PC-3 (cell line): ENCODE data around the gene LRRC56. TPM values are rescaled to one million over a fixed set of nuclear protein-coding genes. Genes with fewer than 3 reads are reported as not detected.

Source experiments
- ATAC-seq: fragments of 200-7000 bp; cut with Tn5 transposase; 2 replicates; pipeline ENCODE4 v1.9.1; 2020; ENCODE audit warnings: mild to moderate bottlenecking, moderate library complexity
- BruUV-seq: library from RNA; stranded (reverse); fragments of 400-500 nt; replicated peaks from 2 replicates; lab custom pipeline; 2021; lab: Mats Ljungman, UMichigan
- CTCF ChIA-PET: fragments of 300-600 bp; sonication (Branson Sonifier 250); formaldehyde crosslinking; loops from one replicate; lab custom pipeline; 2022; ENCODE audit warnings: antibody characterized with exemption; lab: Charles Lee
- POLR2A ChIA-PET: fragments of 300-600 bp; sonication (Branson Sonifier 250); formaldehyde crosslinking; loops from one replicate; lab custom pipeline; 2022; ENCODE audit warnings: antibody characterized with exemption; ENCODE audit not compliant: unreplicated experiment; lab: Charles Lee
- DNase-seq: peaks from one replicate; pipeline ENCODE4 v3.0.0-alpha.2; 2015
- H2AFZ ChIP-seq: fragments of 300-600 bp; sonication (generic); 2 replicates; pipeline ENCODE4 v1.6.0; 2016; ENCODE audit warnings: antibody characterized with exemption, low read length
- H3F3A ChIP-seq: fragments of 300-600 bp; sonication (generic); one replicate; pipeline ENCODE4 v1.6.0; 2017; ENCODE audit warnings: antibody characterized with exemption, low read length, control low read depth, mild to moderate bottlenecking; ENCODE audit not compliant: unreplicated experiment
- H3K27ac ChIP-seq: fragments of 300-600 bp; sonication (generic); 2 replicates; pipeline ENCODE4 v1.5.1; 2016; ENCODE audit warnings: mild to moderate bottlenecking, low read length
- H3K27me3 ChIP-seq: fragments of 300-600 bp; sonication (generic); 2 replicates; pipeline ENCODE4 v1.6.1; 2016; ENCODE audit warnings: low read length, mixed read lengths
- H3K36me3 ChIP-seq: fragments of 300-600 bp; sonication (generic); 2 replicates; pipeline ENCODE4 v1.6.1; 2016; ENCODE audit warnings: low read depth, mixed run types, low read length, mixed read lengths
- H3K4me1 ChIP-seq: fragments of 300-600 bp; sonication (generic); 2 replicates; pipeline ENCODE4 v1.5.1; 2016; ENCODE audit warnings: low read length; ENCODE audit not compliant: insufficient read depth
- H3K4me2 ChIP-seq: fragments of 300-600 bp; sonication (generic); 2 replicates; pipeline ENCODE4 v1.6.0; 2016; ENCODE audit warnings: low read length
- H3K4me3 ChIP-seq: fragments of 300-600 bp; sonication (generic); 2 replicates; pipeline ENCODE4 v1.5.1; 2016; ENCODE audit warnings: mild to moderate bottlenecking, low read length, mixed read lengths
- H3K79me2 ChIP-seq: fragments of 300-600 bp; sonication (generic); 2 replicates; pipeline ENCODE4 v1.6.1; 2017; ENCODE audit warnings: low read length, mixed read lengths
- H3K9ac ChIP-seq: fragments of 300-600 bp; sonication (generic); 2 replicates; pipeline ENCODE4 v1.6.0; 2016; ENCODE audit warnings: mild to moderate bottlenecking, low read length
- H3K9me2 ChIP-seq: fragments of 300-600 bp; sonication (generic); replicated peaks from 2 replicates; pipeline ENCODE4 v1.6.1; 2016; ENCODE audit warnings: mixed run types, low read length, mixed read lengths
- H3K9me3 ChIP-seq: fragments of 300-600 bp; sonication (generic); 2 replicates; pipeline ENCODE4 v1.6.1; 2016; ENCODE audit warnings: low read length, mixed read lengths
- H4K20me1 ChIP-seq: fragments of 300-600 bp; sonication (generic); 2 replicates; pipeline ENCODE4 v1.6.1; 2016; ENCODE audit warnings: low read length, mixed read lengths
- EZH2 ChIP-seq: fragments of 300-600 bp; sonication (generic); IDR thresholded peaks from one replicate; pipeline ENCODE4 v1.6.1; 2017; ENCODE audit warnings: antibody characterized with exemption, mild to moderate bottlenecking, low read length; ENCODE audit not compliant: unreplicated experiment
- EZH2phosphoT487 ChIP-seq: fragments of 300-600 bp; sonication (generic); IDR thresholded peaks from 2 replicates; pipeline ENCODE4 v1.6.1; 2018; ENCODE audit warnings: mild to moderate bottlenecking, antibody characterized with exemption, low read length, borderline replicate concordance
- intact Hi-C: fragments of 100-400 bp; cut with micrococcal nuclease; formaldehyde crosslinking; loops from 2 replicates; pipeline ENCODE4 v1.9.0; 2023
- total RNA-seq: library from RNA; depleted of rRNA; stranded (reverse); fragments of >200 nt; gene quantifications from 2 replicates; pipeline ENCODE4 v1.2.3, GENCODE V29; 2014
- TF ChIP-seq, protein P1 (sequence below): fragments of 300-600 bp; sonication (generic); conservative IDR thresholded peaks from 2 replicates; pipeline ENCODE4 v1.5.1; 2017; ENCODE audit warnings: antibody characterized with exemption, low read depth, mild to moderate bottlenecking, low read length

LRRC56 gene
- total RNA-seq, 1 experiment from 2014 or later, result 1.5 TPM

DNA sequence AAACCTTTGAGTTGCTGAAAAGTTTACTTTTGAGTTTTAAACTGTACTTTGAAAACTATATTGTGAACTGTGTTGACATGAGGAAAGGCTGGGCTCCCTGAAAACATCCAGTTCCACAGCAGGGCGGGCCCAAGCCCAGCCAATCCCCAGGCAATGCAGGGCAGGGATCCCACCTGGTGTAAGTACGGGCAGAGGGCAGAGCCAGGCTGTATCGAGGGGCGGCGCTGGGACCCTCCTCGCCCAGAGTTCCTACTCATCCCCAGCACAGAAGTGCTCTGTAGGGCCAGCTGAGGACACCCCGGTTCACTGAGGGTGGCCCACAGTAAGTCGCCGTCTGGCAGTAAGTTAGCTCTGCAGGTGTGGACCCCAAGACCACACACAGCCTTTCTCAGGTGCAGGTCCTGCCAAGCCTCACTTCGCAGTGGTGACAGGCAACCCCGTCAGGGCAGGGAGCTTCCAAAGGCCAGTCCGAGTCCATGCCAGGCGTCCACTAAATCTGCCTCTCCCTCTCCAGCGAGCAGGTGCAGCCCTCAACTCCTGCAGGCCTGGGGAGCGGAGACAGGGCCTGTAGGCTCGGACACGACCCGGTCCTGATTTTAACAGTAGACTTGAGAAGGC is 29.8 kb downstream of the LRRC56 start:
- Histone ChIP-seq H3K27ac (no peak overlapping the region), H3K4me1 (peaks cover 26% of the 10 kb centered on the region), H3K9me2 (no peaks in the 10 kb centered on the region), H2AFZ (no peak overlapping the region), H3K36me3 (no peaks in the 10 kb centered on the region), H3K9ac (peak overlapping the region; percentile 65; the same call in 1 of the 2 replicates), H3K27me3 (no peaks in the 10 kb centered on the region), H3K4me2 (peak overlapping the region; percentile 88), H4K20me1 (0 out of 2 replicates have a peak, but pooled peaks cover 5% of the 10 kb centered on the region), H3F3A (no peaks in the 10 kb centered on the region), H3K4me3 (peak overlapping the region; percentile 80), H3K79me2 (peaks cover 41% of the 10 kb centered on the region), H3K9me3 (no peaks in the 10 kb centered on the region)
- no TSS peak for BruUV-seq
- ChIA-PET CTCF (no interaction called here), POLR2A (interaction anchor here (0.5 kb wide), 1 partner anchor 271 kb away, joined by 4 read pairs; no protein-coding TSS in a partner anchor)
- TF ChIP-seq EZH2 (no peak), EZH2phosphoT487 (no peak)
- TF ChIP-seq, protein P1, sequence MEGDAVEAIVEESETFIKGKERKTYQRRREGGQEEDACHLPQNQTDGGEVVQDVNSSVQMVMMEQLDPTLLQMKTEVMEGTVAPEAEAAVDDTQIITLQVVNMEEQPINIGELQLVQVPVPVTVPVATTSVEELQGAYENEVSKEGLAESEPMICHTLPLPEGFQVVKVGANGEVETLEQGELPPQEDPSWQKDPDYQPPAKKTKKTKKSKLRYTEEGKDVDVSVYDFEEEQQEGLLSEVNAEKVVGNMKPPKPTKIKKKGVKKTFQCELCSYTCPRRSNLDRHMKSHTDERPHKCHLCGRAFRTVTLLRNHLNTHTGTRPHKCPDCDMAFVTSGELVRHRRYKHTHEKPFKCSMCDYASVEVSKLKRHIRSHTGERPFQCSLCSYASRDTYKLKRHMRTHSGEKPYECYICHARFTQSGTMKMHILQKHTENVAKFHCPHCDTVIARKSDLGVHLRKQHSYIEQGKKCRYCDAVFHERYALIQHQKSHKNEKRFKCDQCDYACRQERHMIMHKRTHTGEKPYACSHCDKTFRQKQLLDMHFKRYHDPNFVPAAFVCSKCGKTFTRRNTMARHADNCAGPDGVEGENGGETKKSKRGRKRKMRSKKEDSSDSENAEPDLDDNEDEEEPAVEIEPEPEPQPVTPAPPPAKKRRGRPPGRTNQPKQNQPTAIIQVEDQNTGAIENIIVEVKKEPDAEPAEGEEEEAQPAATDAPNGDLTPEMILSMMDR, result no peak
- intact Hi-C loops, result loop anchor here (10.0 kb wide), 1 partner anchor 48 kb away; the partner anchor contains the start of gene IRF7
- ATAC-seq, result no peak
- DNase-seq, result no peak

DNA sequence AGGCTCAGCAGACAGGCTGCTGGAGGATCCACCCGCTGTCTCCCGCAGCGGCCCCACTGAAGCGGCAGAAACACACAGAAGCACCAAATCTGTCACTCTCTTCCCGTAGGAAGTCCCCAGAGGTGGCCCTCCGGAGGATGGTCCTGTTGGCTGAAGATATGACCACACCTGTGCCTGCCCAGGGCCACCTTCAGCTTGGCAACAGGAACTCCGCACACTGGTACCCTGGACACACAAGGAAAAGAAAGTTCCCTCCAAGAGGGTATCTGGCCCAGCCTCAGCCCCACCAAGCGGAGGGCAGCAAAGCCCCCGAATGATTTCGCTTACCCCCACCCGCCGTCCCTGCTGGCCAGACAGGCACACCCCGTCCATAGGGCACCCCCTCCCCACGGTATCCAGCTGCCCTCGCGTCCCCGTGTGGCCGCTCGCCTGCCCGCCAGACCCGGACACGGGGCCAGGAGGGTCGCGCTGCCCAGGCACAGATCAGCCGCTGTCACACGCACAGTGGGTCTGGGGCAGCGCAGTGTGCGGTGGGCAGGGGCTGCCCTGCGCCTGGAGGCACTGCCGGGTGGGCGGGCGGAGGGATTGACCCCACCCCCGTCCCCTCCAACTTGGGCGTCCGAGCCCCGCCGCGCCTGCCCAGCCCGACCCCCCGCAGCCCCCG is 30.4 kb downstream of the LRRC56 start:
- peak overlapping the region; percentile 80 for H3K4me3 ChIP-seq
- H3K36me3 ChIP-seq, result no peaks in the 10 kb centered on the region
- peaks cover 35% of the 10 kb centered on the region for H3K79me2 ChIP-seq
- H3F3A ChIP-seq, result no peaks in the 10 kb centered on the region
- no peaks in the 10 kb centered on the region for H3K9me3 ChIP-seq
- ATAC-seq (peak; percentile 19), DNase-seq (no peak)
- H2AFZ ChIP-seq, result peak overlapping the region; percentile 11; the same call in 1 of the 2 replicates
- H3K27me3 ChIP-seq, result no peaks in the 10 kb centered on the region
- peaks cover 24% of the 10 kb centered on the region; the same call in 1 of the 2 replicates for H3K4me1 ChIP-seq
- H3K9ac ChIP-seq, result peak overlapping the region; percentile 65
- POLR2A ChIA-PET, result interaction anchor here (0.5 kb wide), 1 partner anchor 13 kb away, joined by 5 read pairs; no protein-coding TSS in a partner anchor
- CTCF ChIA-PET, result no interaction called here
- H3K27ac ChIP-seq, result no peak overlapping the region
- intact Hi-C loops, result loop anchor here (10.0 kb wide), 1 partner anchor 47 kb away; the partner anchor contains the start of gene IRF7
- peak overlapping the region; percentile 88 for H3K4me2 ChIP-seq
- TF ChIP-seq, protein P1, result no peak
- no peak for TF ChIP-seq EZH2phosphoT487
- no peak for TF ChIP-seq EZH2
- no peaks in the 10 kb centered on the region for H3K9me2 ChIP-seq
- H4K20me1 ChIP-seq, result 0 out of 2 replicates have a peak, but pooled peaks cover 5% of the 10 kb centered on the region
- BruUV-seq, result TSS peak; percentile 43
